Activated CD4-positive, alpha-beta T cell treated with anti-CD3 and anti-CD28 coated beads, Interleukin-2, amount 50 U/mL, for 24 hours (primary cell): ENCODE results near the gene SF3A1.

Experiments used
- DNase-seq, 2 donors: peaks; one replicate each; pipeline ENCODE4 v3.0.0-alpha.2; 2020; ENCODE audit warnings: low read depth in 1 of 2, low spot score in 1 of 2

Gene SF3A1

DNA sequence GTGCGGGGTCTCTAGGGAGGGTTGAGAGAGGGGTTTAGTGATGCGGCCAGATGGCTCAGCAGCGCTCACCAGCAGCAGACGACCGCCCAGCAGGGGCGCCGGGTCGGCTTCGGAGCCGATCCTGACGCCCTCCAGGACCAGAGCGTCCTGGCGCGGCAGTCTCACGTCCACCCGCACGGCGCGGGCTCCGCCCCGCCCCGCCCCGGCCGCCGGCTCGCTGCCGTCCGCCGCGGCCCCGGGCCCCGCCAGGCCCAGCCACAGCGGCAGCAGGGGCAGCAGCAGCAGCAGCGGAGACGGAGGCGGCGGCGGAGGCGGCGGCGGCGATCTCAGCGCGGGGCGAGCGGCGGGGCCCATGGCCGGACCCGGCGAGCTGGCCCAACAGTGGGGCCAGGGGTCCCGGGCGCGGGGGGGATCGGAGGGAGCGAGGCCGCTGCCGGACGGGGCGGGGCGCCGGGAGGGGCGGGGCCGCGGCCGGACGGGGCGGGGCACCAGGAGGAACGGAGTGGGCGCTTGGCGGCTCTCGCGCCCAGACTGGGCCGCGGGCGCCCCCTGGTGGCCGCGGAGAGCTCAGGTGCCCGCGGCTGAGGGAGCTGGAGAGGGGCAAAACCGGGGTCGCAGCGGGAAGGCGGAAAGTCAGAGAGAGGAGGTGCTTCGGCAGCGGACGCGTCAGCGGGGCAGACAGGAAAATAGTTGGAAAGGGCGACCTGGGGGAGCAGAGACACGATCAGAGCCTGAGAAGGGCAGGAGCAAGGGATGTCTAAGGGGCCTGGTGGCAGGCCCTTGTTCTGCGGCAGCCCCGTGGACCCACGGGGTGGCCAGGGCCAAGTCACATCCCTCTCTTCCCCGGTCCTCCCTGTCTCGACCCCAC lies 30.5 kb upstream of the SF3A1 start, which contains the start of gene RNF215:
RNF215 (minus strand) TSS at position 452 of the 868 bp plus-strand sequence; CDS start at position 354, 98 bp downstream.
- DNase-seq = peak; percentile 59 to 63

DNA sequence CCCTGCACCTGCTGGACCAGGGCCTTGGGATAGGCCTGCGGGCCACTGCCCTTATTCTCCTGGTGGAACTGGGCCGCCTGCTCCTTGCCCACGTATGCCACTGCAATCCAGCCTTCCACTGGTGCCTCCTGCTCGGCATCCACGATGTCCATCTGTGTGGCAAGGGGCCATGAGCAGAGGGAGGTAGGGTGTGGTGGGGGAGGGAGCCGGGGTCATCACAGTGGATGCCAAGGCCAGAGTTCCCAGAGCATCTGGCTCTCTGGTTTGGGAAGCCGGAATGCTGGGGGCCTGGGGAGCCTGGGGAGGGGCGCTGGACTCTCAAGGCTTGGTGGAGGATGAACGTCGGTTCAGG lies 29.9 kb upstream of the SF3A1 start:
- DNase-seq = no peak

DNA sequence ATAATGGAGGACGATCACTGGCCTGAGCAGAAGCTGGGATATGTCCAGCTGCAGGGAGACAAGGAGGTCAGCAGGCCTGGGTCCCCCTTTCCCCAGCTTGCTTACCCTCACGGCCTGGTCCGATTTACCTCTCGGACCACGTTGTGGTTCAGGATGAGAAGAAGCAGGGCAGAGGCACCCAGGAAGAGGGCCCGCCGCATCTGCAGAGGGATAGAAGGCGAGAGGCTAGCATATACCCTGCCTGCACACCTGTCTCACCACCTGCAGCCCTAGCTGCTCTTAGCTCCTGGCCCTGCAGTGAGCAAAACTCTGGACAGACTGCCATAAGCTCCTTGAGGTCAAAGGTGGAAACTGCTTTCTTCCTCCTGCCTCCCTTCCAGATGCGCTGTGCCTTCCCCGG lies 29.2 kb upstream of the SF3A1 start:
- DNase-seq = no peak

DNA sequence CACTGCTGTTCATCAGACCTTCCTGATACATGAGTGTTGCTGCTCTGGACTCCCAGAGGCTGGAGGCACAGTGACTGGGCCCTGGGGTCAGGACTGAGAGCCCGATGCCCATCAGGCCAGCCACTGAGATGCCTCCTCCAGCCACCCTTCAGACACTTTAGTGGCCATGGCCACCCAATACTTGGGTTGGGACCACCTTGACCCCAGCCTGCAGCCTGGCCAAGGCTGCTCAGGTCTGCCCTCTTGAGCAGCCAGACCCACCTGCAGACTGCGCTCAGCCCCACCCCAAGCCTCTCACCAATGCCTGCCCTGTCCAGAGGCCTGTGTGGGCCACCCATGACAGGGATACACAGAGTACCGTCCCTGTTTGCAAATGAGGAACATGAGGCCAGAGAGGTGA lies 26.4 kb upstream of the SF3A1 start:
- DNase-seq = no peak

DNA sequence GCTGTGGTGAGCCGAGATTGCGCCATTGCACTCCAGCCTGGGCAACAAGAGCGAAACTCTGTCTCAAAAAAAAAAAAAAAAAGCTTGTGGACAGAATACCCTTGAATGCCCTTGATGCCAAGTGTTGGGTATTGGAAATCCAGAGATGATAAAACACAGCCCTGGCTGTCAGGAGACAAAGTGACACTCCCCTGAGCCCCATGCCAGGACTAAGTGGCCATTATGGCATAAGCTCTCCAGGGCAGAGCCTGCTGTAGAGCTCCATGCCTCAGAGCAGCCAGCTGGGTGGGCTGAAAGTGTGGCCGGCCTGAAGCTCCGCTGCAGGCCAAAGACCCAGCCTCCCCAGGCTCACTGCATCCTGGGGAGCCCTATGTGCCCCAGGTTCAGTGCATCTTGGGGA lies 25.6 kb upstream of the SF3A1 start:
- no peak for DNase-seq

DNA sequence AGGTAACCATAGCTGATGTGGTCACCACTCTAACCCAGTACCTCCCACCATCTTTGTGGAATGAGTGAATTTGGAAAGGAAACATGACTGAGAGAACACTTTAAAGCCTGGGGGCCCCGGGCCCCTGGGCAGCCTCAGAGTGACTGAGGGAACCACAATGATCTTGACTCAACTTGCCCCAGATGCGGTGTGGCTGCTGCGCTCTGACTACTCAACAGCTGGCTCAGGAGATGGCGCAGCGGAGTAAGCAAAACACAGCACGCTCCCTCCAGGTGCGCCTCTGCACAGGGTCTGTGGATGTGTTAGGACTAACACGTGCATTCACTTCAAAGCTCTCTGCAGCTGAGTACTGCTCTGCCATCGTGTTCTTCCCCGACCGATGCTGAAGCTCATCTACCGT lies 24.6 kb upstream of the SF3A1 start:
- no peak for DNase-seq

DNA sequence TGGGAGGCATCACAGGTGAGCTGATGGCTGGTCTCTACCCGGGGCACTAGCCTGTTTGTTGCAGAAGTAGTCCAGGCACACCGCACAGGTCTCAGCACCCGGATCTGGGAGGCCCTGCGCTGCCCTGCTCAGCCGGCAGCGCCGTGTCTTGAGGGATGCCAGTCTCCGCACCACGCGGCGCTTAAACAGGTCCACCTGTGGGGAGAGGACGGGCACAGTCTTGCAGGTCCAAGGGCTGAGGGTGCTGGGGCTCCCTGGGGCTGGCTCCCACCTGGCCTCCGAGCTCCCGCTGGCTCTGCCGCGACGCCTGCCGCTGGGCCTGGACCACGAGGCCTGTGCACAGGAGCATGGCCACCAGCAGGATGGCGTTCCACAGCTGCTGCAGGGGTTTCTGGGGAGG lies 23.3 kb upstream of the SF3A1 start:
- DNase-seq = no peak

DNA sequence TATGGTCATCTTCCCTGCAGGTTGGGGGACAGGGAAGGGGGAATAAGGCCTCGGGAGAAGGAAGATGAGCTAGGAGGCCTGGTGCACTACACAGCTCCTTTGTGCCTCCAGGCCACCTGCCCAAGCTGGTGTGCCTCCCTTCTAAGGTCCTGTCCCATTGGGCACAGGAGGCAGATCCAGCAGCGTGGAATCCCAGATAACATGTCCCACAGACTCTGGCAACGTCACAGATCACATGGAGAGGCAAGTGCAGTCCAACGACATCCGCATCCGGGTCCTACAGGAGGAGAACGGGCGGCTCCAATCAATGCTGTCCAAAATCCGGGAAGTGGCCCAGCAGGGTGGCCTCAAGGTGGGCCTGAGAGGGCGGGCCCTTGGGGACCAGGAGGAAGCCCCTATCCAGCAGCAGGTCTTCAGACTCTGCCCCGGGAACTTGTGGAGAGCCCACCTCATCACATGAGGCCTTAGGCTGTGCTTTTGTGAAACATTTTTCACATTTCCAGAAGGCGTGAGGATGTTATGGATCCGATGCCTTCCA lies 18.7 kb upstream of the SF3A1 start:
- DNase-seq = no peak

DNA sequence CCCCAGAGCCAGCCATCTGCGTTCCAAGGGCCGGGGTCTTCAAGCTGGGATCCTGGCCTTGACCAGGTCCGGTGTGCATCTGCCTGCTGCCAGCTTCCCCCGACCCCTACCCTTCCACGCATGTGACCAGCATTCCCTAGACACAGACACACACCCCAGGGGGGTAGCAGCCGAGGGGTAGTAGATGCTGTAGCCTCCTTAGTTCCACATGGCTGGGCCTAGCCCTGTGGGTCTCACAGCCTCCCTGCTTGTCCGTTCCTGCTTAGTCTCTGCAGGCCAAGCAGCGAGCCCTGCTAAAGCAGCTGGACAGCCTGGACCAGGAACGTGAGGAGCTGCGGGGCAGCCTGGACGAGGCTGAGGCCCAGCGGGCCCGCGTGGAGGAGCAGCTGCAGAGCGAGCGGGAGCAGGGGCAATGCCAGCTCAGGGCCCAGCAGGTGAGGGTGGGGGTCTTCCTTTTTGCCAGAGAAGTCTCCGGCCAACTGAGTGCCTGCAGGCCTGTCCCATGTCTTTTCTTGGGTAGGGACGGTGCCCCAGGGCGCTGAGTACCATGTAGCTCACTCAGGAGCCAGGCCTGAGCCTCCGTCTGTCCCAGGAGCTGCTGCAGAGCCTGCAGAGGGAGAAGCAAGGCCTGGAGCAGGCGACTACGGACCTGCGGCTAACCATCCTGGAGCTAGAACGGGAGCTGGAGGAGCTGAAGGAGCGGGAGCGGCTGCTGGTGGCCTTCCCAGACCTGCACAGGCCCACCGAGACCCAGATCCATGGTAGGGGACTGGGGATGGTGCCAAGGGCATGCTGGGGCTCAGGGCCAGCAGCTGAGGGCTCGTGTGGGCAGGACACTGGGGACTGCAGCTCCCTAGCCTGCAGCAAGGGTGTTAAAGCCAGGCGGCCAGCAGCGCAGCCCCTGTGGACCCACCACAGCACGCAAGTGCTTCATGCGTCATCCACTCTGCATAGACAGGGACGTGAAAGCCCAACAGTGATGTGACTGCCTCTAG lies 16.9 kb upstream of the SF3A1 start:
- no peak for DNase-seq

DNA sequence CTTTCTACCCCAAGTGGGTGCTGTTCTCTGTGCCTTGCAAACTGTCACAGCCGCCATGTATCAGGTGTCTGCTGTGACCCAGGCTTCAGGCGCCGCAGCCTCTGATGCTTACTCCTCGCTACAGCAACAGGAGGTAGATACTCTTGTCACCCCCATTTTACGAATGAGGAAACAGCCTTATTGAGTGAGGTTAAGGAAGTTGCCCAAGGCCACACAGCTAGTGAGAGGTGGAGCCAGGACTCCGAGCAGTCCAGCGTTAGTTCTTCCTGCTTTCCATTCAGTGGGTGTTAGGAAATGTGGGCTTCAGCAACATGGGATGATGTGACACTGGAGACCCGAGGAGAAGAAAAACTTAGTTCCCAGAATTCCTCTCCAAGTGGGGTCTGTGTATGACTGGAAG lies 16.2 kb upstream of the SF3A1 start:
- no peak for DNase-seq

DNA sequence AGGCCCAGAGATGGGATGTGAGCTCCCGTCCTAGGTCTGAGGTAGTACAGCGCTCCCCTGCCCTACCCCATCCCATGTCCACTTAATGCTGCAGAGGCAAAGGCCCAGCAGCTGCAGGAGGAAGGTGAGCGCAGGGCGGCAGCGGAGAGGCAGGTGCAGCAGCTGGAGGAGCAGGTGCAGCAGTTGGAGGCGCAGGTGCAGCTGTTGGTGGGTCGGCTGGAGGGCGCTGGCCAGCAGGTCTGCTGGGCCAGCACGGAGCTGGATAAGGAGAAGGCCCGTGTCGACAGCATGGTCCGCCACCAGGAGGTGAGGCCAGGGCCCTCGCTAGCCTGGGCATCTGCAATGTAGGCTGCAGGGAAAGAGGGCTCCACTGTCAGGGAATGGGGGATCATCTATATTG lies 15.3 kb upstream of the SF3A1 start:
- no peak for DNase-seq

DNA sequence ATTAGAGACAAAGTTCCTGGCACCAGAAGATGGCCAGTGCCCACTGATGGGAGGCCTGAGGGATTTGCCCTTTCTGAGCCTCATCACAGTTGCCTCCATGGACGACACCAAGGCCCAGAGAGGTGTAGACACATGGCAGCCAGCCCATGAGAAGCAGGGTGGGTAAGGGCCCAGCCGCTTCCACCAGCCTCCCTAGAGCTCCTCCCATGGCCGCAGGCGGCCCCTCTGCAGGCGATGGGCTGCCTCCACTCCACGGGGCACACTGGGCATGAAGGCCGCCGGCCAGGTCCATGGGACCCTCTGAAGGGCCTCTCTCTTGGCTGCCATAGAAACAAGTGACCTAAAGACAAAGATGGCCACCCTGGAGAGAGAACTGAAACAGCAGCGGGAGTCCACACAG lies 14.6 kb upstream of the SF3A1 start:
- no peak for DNase-seq

DNA sequence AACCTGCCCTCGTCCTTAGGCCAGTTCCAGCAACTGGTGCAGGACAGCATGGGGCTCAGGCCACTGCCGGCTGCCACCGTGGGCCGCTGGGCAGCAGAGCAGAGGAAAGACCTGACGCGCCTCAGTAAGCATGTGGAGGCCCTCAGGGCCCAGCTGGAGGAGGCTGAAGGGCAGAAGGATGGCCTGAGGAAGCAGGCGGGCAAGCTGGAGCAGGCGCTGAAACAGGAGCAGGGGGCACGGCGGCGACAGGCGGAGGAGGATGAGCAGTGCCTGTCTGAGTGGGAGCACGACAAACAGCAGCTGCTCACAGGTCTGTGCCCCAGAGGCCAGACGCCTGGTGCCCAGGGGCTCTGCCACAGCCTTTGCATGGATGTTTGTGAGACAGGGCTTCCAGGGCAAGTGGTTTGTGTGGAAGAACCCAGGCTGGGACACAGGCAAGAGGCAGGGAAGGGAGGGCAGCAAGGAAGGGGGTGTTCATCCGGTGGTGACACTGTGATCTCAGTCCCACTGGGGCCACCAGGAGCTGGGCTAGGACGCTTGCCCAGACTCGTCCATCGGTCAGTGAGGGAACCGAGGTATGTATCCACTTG lies 14.0 kb upstream of the SF3A1 start:
- no peak for DNase-seq

DNA sequence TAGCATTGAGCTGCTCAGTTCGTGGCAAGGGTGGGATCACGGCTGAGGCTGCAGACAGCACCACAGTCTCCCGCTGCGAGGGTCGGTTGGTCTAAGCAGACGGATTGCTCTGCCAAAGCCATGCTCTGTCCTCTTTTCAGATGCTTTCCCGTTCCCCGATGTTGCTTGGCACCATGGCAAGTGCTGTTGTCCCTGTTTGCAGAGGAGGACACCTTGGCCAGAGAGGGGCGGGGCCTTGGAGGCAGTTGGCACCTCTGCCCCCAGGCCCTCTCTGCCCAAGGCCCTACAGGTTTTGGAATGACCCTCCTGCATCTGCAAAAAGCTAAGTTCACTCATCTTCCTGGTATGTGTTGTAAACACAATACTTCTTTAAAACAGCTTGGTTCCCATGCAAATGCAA lies 11.7 kb upstream of the SF3A1 start:
- DNase-seq = no peak

DNA sequence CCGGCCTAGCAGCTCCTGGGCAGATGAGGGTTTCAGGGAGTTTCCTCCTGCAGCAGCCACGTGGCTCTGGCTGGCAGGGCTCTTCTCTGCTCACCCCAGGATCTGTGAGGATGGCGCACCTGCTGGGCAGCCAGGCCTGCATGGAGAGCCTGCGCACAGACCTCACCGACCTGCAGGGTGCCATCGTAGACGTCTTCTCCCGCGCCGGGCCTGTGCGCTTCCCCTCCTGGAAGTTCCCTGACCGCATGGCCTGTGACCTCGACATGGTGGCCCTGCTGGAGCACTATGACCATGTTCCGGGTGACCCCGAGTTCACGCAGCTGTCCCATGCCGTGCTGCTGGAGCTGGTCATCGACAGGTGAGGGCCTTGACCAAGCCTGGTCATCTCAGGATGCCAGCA lies 9.2 kb upstream of the SF3A1 start:
- DNase-seq = no peak

DNA sequence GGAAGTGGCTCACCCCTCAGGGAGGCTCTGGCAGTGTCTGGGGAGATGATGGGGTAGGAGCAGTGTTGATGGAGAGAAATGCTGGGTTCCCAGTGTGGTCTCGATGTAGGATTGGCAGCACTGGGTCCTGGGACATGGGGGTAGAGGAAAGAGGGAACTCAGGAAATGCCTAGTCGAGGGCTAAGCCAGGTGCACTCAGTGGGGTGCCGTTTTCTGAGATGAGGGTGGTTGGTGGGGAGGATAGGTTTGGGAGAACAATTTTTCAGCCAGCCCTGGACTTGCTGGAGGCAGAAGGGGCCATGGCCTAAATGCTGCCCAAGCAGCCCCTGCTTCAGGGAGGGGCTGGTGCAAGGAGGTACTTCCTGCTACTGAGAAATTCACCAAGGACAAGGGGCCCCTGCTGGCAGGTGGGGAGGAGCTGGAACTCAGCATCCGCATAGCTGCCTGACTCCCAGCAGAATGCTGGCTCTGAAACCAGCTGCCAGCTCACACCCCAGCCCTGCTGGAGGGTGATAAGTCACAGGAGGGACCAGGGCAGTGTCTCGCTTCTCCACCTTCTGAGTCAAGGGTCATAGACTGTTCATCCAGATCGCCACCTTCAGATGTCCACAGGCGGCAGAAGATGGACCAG lies 6.1 kb upstream of the SF3A1 start:
- no peak for DNase-seq

DNA sequence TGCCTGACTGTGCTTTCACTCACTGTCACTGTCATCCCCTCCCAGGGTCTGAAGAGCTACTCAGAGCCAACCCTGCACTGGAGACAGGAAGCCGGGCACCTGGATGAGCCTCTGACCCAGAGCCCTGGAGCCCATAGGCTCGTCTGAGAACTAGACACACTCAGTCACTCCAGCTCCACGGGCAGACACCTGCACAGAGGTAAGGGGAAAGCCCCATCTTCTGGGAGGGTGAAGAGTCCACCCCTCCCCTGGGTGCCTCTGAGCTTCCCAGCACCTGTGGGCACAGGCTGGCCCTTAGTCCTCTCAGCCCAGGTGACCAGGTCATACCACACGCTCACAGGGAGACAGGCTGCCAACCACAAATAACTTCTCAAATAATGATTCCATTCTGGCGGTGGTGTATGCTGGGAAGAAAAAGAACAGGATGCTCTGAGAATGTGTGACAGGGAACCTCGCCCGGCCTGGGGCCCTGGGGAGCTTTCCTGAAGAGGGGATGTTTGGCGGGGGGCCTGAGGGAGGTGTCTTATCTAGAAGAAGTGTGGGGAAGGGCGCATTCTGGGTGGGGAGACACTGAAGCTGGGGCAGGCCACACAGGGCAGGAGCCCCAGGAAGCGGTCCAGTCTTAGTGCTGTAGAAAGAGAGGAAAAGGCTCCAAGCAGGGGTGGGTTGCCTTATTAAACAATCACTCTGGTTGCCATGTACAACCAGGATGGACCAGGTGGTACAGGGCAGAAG lies 5.4 kb upstream of the SF3A1 start:
- no peak for DNase-seq

DNA sequence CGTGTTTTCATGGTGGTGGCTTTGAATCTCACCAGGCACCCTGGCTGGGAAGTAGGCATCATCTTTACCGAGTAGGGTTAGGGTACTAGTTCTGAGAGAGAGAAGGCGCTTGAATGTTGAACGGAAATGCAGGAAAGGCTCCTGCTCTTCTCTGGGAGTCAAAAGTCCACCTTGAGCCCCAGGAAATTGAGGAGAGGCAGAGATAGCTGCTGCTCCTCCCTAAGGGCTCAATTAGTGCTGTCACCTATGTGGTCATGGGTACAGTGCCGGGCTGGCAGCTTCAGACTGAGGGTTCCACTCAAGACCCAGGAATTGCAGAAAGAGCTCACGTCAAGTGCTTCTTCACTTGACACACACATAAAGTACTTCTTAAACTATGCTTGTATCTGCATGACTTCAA lies 1.8 kb upstream of the SF3A1 start:
- DNase-seq = no peak

DNA sequence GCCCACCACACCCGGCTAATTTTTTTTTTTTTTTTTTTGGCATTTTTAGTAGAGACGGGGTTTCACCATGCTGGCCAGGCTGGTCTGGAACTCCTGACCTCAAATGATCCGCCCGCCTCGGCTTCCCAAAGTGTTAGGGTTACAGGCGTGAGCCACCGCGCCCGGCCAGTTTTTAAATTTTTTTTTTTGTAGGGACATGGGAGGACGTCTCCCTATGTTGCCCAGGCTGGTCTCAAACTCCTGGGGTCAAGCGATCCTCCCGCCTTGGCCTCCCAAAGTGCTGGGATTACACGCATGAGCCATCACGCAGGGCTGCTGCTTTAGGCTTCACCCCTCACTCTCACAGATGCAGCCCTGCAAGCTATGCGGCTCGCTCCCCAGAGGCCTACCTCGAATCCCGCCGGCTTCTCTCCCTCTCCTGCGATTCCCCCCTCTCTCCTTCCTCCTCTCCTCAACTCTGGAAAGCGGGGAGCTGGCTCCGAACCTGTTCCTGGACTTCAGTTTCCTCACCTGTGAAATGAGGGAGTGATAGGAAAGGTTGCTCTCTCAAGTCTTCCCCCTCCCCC lies 1.0 kb upstream of the SF3A1 start:
- DNase-seq = no peak

DNA sequence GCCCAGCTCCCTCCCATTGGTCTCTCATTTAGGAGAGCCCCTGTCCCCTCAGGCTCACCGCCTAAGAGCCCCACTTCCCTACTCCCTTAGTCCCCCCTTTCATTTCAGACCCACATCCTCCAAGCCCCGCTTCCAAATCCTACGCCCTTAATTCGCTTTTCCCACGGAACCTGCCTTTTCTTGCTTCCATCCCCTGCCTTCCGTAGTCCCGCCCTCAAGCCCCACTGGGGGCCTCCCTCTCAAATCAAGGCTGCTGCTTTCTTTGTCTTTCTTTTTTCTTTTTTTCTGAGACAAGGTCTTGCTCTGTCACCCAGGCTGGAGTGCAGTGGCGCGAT lies 509 bp upstream of the SF3A1 start:
- no peak for DNase-seq
